Measurements from ENCODE around the gene CD19. TPM values are rescaled to one million over a fixed set of nuclear protein-coding genes. Genes with fewer than 3 reads are reported as not detected.

CD19 gene
- total and polyA plus RNA-seq, 2 of the 8 experiments (the other 6 are each of a cell fraction or from before 2014, with no cell fraction given): 0.57 to 0.65 TPM

GRCh38 chr16:28950648-28951409 is 19.1 kb downstream of the CD19 start, which contains the start of gene NFATC2IP (continued):
- no peak for TF ChIP-seq CBX5 (IDR thresholded peaks at IDR 0.05; ENCODE audit: low read depth, low read length)
- TF ChIP-seq ASH2L (IDR thresholded peaks at IDR 0.05; ENCODE audit: low read length): no peak
- TF ChIP-seq POLR2AphosphoS5 (IDR thresholded peaks at IDR 0.05; ENCODE audit: low read depth, low read length): peak; percentile 70; the same call in 1 of the 2 replicates
- TF ChIP-seq TEAD4 (IDR thresholded peaks at IDR 0.05; ENCODE audit: low read depth, low read length): no peak
- peak; percentile 70 for TF ChIP-seq BACH1 (IDR thresholded peaks at IDR 0.05; ENCODE audit: low read length)
- peak; percentile 88; the same call in 1 of the 2 replicates for TF ChIP-seq GABPA (IDR thresholded peaks at IDR 0.05; ENCODE audit: borderline replicate concordance, insufficient read depth, low read length)
- TF ChIP-seq BCL11A (IDR thresholded peaks at IDR 0.05; ENCODE audit: low read depth in 2 of 2, low read length in 2 of 2): no peak
- TF ChIP-seq ATF2 (IDR thresholded peaks at IDR 0.05; ENCODE audit: low read length): no peak
- no peak for TF ChIP-seq CTBP2 (IDR thresholded peaks at IDR 0.05; ENCODE audit: borderline replicate concordance, insufficient read depth, insufficient read length, low read length)
- TF ChIP-seq JUND (IDR thresholded peaks at IDR 0.05; ENCODE audit: low read length): no peak
- TF ChIP-seq SP4 (IDR thresholded peaks at IDR 0.05; ENCODE audit: low read length): peak; percentile 87; the same call in 1 of the 2 replicates
- peak; percentile 90 for TF ChIP-seq SP2 (IDR thresholded peaks at IDR 0.05; ENCODE audit: low read length)
- TF ChIP-seq HDAC2 (IDR thresholded peaks at IDR 0.05; ENCODE audit: borderline replicate concordance in 1 of 2, low read depth in 2 of 2, low read length in 2 of 2): no peak
- TF ChIP-seq RFX5 (IDR thresholded peaks at IDR 0.05; ENCODE audit: borderline replicate concordance, low read depth, low read length): no peak
- TF ChIP-seq RNF2 (IDR thresholded peaks at IDR 0.05; ENCODE audit: borderline replicate concordance, low read depth, low read length, missing control alignments, poor library complexity, severe bottlenecking): no peak
- no peak for TF ChIP-seq MAFK (IDR thresholded peaks at IDR 0.05; ENCODE audit: low read depth, low read length)
- peak; percentile 87 for TF ChIP-seq CREB1 (IDR thresholded peaks at IDR 0.05)
- peak; percentile 55 for TF ChIP-seq KDM4A (IDR thresholded peaks at IDR 0.05; ENCODE audit: low read depth, low read length, severe bottlenecking)
- peak; percentile 98 for TF ChIP-seq SP1 (IDR thresholded peaks at IDR 0.05; ENCODE audit: low read depth, low read length)
- peak; percentile 79 for TF ChIP-seq PHF8 (conservative IDR thresholded peaks at IDR 0.05; ENCODE audit: low read depth, low read length)
- peak; percentile 17 to 31; a peak in 1 of 4 replicates for TF ChIP-seq SIN3A (conservative IDR thresholded peaks at IDR 0.05 in 1 of 2, IDR thresholded peaks at IDR 0.05 in 1 of 2; ENCODE audit: low read depth in 1 of 2, low read length in 2 of 2)
- TF ChIP-seq GTF2F1 (IDR thresholded peaks at IDR 0.05; ENCODE audit: borderline replicate concordance, low read depth, low read length): no peak
- peak; percentile 94 for TF ChIP-seq CHD2 (IDR thresholded peaks at IDR 0.05; ENCODE audit: low read length)

Data from H1 (cell line).